ENCODE results near the gene SERPINB10. TPM values are rescaled to one million over a fixed set of nuclear protein-coding genes. Genes with fewer than 3 reads are reported as not detected.

Gene SERPINB10
- polyA plus RNA-seq, 3 donors: 1.3 to 2.0 (median 1.3) TPM

DNA sequence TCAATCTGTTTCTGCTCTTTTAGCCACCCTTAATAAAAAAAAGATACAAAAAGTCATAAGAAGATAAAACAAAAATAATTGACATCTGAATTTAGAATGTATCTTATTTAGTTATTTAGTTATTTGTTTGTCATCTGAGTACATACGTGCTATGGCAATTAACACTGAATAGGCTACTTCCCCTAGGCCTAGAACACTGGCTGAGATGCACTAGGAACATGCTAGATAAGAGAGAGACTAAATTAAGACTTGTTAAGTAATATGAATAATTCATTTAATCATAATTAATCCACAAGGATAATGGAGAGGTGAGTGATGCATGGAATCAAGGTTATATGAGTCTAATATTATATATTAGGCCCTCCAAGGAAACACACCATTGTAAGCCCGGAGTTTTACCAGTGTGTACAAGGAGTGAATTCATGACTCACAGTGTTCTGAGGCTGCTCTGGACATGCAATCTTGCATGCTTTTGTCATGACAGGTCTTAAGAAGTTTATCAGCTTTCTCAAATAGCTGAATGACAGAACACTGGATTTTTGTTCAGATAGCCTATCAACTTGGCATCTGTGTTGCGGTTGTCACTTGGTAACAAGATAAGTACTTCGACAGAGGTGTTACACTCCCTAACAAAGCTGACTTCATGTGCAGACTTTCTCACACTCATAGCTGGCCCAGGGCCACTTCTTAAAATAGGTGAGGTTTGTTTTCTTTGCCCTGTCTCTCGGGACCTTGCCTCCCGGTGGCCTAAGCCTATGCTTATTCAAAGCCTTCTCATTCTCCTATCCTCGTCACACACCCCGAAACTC lies 25.2 kb upstream of the SERPINB10 start:
- Histone ChIP-seq H3K4me2 (replicated peaks; ENCODE audit: extremely low read depth, low read length, poor library complexity, severe bottlenecking) (no peak overlapping the region), H3K36me3 (replicated peaks in 1 of 2; ENCODE audit: control insufficient read depth in 1 of 2, insufficient read depth in 2 of 2, low read length in 2 of 2) (no peaks in the 10 kb centered on the region), H3K27ac (ENCODE audit: low read depth in 1 of 2, low read length in 2 of 2) (no peak overlapping the region), H3K9ac (ENCODE audit: insufficient read depth, low read length, poor library complexity, severe bottlenecking) (no peak overlapping the region), H3K27me3 (ENCODE audit: control insufficient read depth in 2 of 2, insufficient read depth in 2 of 2, low read length in 2 of 2) (no peaks in the 10 kb centered on the region), H3K4me3 (replicated peaks in 1 of 3; ENCODE audit: low read depth in 2 of 3, low read length in 3 of 3) (no peak overlapping the region), H4K20me1 (ENCODE audit: insufficient read depth, low read length) (no peaks in the 10 kb centered on the region), H2AFZ (ENCODE audit: insufficient read depth, low read depth, low read length, poor library complexity, severe bottlenecking) (no peak overlapping the region), H3K79me2 (ENCODE audit: insufficient read depth, low read length) (peaks cover 1% of the 10 kb centered on the region), H3K9me3 (replicated peaks in 1 of 2; ENCODE audit: control insufficient read depth in 1 of 2, insufficient read depth in 1 of 2, low read length in 2 of 2) (no peaks in the 10 kb centered on the region), H3K4me1 (ENCODE audit: control insufficient read depth in 1 of 2, insufficient read depth in 2 of 2, low read length in 2 of 2) (peaks cover 38 to 54% of the 10 kb centered on the region in 2 donors)
- H3K27ac Mint-ChIP-seq: no peak overlapping the region
- H3K27me3 Mint-ChIP-seq (ENCODE audit: low read depth in 3 of 3): peaks cover 0 to 5% (median 0%) of the 10 kb centered on the region in 3 donors
- H3K4me1 Mint-ChIP-seq: peaks cover 48% of the 10 kb centered on the region
- DNase-seq: peak in 2 of 3 donors; percentile 47 to 82
- H3K9me3 Mint-ChIP-seq: no peaks in the 10 kb centered on the region
- WGBS (ENCODE audit: insufficient coverage): 100% methylated on average over 1 of the region's 8 CpGs
- H3K4me3 Mint-ChIP-seq: no peak overlapping the region
- H3K36me3 Mint-ChIP-seq: no peaks in the 10 kb centered on the region
- TF ChIP-seq, protein P1, sequence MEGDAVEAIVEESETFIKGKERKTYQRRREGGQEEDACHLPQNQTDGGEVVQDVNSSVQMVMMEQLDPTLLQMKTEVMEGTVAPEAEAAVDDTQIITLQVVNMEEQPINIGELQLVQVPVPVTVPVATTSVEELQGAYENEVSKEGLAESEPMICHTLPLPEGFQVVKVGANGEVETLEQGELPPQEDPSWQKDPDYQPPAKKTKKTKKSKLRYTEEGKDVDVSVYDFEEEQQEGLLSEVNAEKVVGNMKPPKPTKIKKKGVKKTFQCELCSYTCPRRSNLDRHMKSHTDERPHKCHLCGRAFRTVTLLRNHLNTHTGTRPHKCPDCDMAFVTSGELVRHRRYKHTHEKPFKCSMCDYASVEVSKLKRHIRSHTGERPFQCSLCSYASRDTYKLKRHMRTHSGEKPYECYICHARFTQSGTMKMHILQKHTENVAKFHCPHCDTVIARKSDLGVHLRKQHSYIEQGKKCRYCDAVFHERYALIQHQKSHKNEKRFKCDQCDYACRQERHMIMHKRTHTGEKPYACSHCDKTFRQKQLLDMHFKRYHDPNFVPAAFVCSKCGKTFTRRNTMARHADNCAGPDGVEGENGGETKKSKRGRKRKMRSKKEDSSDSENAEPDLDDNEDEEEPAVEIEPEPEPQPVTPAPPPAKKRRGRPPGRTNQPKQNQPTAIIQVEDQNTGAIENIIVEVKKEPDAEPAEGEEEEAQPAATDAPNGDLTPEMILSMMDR (IDR thresholded peaks at IDR 0.05): no peak
- intact Hi-C loops (cut with micrococcal nuclease): no loop called here

DNA sequence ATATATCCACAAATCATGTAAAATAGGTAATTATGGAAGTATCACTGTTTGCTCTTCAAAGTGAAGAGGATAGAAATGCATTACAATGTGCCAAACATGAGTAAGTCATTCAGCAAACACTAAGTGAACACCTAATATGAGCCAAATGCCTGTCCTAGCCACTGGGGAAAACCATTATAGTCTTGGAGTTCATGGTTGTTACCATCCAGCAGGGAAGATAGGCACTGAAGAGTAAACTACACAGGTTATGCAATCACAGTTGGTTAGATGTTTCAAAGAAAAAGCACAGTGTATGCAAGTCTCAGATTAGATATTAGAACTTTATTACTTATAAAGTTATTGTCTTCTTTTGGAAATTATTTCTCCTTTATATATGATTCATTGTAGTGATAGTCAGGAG lies 24.1 kb upstream of the SERPINB10 start:
- Mint-ChIP-seq H3K27me3 (ENCODE audit: low read depth in 3 of 3) (peaks cover 0 to 2% (median 0%) of the 10 kb centered on the region in 3 donors), H3K4me1 (peaks cover 47% of the 10 kb centered on the region), H3K36me3 (no peaks in the 10 kb centered on the region), H3K27ac (no peak overlapping the region), H3K4me3 (no peak overlapping the region), H3K9me3 (no peaks in the 10 kb centered on the region)
- no peaks in the 10 kb centered on the region for H3K9me3 ChIP-seq (replicated peaks in 1 of 2; ENCODE audit: control insufficient read depth in 1 of 2, insufficient read depth in 1 of 2, low read length in 2 of 2)
- peak in 1 of 3 donors; percentile 29 for DNase-seq
- H3K4me2 ChIP-seq (replicated peaks; ENCODE audit: extremely low read depth, low read length, poor library complexity, severe bottlenecking): no peak overlapping the region
- peaks cover 12% of the 10 kb centered on the region for H3K79me2 ChIP-seq (ENCODE audit: insufficient read depth, low read length)
- H3K4me3 ChIP-seq (replicated peaks in 1 of 3; ENCODE audit: low read depth in 2 of 3, low read length in 3 of 3): no peak overlapping the region
- no peak overlapping the region for H3K27ac ChIP-seq (ENCODE audit: low read depth in 1 of 2, low read length in 2 of 2)
- no peak overlapping the region for H3K9ac ChIP-seq (ENCODE audit: insufficient read depth, low read length, poor library complexity, severe bottlenecking)
- TF ChIP-seq, protein P1 (IDR thresholded peaks at IDR 0.05): no peak
- no peaks in the 10 kb centered on the region for H3K27me3 ChIP-seq (ENCODE audit: control insufficient read depth in 2 of 2, insufficient read depth in 2 of 2, low read length in 2 of 2)
- H3K36me3 ChIP-seq (replicated peaks in 1 of 2; ENCODE audit: control insufficient read depth in 1 of 2, insufficient read depth in 2 of 2, low read length in 2 of 2): no peaks in the 10 kb centered on the region
- H3K4me1 ChIP-seq (ENCODE audit: control insufficient read depth in 1 of 2, insufficient read depth in 2 of 2, low read length in 2 of 2): peaks cover 38 to 56% of the 10 kb centered on the region in 2 donors
- H4K20me1 ChIP-seq (ENCODE audit: insufficient read depth, low read length): no peaks in the 10 kb centered on the region
- intact Hi-C loops (cut with micrococcal nuclease): no loop called here
- H2AFZ ChIP-seq (ENCODE audit: insufficient read depth, low read depth, low read length, poor library complexity, severe bottlenecking): no peak overlapping the region
